Activated effector memory CD4-positive, alpha-beta T cell treated with anti-CD3 and anti-CD28 coated beads, Interleukin-2, amount 50 U/mL, for 16 hours (primary cell): ENCODE measurements around the gene ZFR2.
"Not testable (repeated sequence)": the region's sequence is repeated elsewhere in the genome, so short reads cannot be mapped to it uniquely, and the experiment has no call there.

ENCODE experiments used
- DNase-seq: peaks from one replicate; pipeline ENCODE4 v3.0.0-alpha.2; 2020

Gene ZFR2

GRCh38 chr19:3836887-3837286 lies 32.0 kb downstream of the ZFR2 start:
- no peak for DNase-seq

DNA sequence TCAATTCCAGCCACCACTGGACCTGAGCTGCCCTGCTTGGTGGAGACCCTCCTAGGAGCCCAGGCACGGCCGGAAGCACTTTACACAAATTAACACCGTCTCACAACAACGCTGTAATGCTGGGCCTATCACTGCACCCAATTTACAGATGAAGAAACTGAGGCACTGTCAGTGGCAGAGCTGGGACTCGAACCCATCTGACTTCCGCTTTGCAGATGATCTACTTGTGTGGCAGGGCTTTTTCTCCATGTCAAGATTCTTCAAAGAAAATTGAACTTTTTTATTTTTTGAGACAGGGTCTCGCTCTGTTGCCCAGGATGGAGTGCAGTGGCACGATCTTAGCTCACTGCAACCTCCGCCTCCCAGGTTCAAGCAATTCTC lies 33.8 kb downstream of the ZFR2 start:
- DNase-seq = no peak

DNA sequence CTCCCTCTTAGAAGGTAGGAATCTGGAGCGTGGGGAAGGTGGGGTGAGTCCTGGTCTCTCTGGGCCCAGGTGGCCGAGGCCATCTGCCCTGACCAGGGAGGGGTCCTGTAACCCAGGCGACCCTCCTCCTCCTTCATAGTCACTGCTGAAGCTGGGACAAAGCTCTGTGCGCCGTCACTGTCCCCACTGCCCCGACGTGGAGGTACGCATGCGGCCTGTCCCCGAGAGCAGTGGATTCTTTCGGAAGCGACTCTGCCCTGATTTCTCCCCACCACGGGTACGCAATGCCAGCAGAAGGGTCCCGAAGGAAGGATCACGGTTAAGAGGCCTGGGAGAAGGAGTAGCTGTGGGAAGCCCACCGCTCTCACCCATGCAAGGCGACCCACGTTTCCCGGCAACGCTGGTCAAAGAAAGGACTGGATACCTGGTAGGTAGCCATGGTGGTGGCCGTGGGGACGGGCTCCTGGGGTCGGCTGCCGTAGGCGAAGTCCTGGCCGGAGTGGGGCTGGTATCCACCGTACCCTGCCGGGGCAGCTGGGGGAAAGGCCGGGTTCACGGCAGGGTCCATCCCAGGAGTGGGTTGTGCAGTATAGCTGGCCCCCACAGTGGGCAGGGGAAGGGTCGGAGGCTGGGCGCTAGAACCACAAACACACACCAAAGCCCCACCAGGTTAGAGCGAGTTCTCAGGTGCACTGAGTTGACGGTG lies 34.3 kb downstream of the ZFR2 start:
- no peak for DNase-seq

GRCh38 chr19:3833578-3834348 lies 35.1 kb downstream of the ZFR2 start:
- no peak for DNase-seq

DNA sequence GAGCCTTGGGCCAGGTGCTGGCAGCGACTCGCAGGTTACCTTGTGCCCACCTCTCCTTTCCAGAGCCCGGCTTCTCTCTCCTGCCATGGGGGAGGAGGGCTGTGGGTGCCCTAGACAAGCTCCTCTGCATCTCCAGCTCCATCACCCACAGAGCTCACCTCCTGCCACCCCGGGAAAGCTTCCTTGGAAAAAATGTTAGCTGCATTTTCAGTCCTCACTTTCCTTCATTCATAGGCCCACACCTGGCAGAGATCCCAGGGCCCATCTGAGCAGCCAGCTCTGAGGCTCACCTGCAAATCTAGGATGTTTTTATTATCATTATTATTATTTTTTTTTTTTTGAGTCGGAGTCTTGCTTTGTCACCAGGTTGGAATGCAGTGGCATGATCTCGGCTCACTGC lies 36.8 kb downstream of the ZFR2 start:
- DNase-seq = no peak

DNA sequence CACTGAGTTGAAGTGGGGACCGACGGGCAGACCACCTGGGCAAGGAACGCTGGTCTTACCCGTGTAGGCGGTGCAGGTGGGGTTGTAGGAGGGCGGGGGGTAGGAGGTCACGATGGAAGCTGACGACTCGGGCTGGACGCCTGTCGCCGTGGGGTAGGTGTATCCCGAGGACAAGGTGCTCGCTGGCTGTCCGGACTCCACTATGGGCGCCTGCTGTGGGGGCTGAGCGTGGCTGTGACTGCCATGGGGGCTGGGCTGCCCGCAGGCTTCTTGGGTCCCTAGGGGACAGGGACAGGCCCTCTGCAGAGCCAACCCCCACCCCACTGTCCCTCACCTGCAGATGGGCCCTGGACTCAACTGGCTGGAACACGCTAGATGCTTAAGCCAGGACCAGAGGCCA lies 37.2 kb downstream of the ZFR2 start:
- peak; percentile 60 for DNase-seq

- DNase-seq = no peak
Observed at GRCh38 chr19:3830621-3831589, 37.9 kb downstream of the ZFR2 start.

DNA sequence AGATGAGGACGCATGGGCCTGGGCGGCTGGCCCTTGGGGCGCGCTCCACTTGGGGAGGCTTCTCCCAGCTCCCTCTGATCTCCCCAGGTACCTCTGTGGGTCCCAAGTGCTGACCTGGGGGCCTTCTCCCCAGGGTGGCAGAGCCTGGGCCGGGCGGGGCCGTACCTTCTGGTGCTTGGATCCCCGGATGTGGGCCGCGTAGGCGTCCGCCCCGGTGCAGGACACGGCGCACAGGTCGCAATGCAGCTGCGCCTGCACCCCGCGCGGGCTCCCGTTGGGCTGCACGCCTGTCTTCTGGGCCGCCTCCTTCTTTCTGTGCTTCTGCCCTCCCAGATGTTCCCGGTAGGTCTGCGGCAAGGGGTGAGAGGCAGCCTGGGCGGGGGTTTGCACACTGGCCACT lies 41.5 kb downstream of the ZFR2 start:
- no peak for DNase-seq

DNA sequence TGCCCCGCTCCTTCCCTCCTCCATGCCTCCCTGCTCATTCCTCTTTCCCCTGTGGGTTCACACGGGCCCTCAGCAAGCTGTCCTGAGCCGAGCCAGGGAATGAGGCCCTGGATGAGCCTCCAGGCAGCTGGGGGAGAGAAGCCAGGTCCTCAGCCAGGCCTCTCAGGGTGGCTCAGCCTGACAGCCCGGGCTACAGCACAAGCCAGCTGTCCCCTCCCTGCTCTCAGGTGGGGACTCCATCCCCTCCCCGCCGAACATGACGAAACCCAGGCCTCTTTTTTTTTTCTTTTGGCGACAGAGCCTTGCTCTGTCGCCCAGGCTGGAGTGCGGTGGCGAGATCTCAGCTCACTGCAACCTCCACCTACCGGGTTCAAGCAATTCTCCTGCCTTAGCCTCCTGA lies 42.7 kb downstream of the ZFR2 start:
- DNase-seq = no peak

DNA sequence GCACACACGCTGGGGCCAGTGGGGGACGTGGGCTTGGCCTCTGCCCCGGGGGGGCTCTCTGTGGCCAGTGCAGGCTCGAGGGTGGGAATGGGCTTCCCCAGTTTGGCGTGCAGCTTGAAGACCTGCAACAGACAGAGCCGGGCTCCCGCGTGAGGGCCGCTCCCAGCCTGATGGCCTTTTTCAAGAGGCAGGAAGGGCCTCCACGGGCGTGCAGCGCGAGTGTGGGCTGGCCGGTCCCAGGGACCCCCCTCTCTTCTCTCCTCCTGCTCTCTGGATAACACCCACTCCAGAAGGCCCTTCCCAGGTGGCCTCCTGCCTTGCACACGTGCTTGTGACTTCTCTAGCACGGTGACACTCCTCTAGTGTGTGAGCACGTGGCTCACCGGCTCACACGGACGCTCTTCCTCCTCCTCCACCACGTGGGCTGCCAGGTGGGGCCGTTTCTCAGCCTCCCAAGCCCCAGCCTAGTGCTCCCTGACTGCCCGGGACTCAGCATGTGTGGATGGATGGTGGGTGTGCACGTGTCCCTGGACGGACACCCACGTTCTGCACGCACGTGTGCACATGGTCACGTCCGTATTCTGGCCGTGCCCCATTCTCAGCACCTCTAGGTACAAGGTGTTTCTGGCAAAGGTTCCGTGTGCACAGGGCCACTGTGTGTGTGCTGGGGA lies 43.4 kb downstream of the ZFR2 start:
- DNase-seq = no peak

GRCh38 chr19:3823350-3823713 lies 45.5 kb downstream of the ZFR2 start:
- no peak for DNase-seq

GRCh38 chr19:3822683-3823349 lies 46.0 kb downstream of the ZFR2 start:
- DNase-seq = peak; percentile 62

GRCh38 chr19:3821857-3822364 lies 46.9 kb downstream of the ZFR2 start:
- DNase-seq = peak; percentile 95

- DNase-seq = no peak
Observed at GRCh38 chr19:3821156-3821555, 47.7 kb downstream of the ZFR2 start.

- DNase-seq = no peak
Observed at GRCh38 chr19:3819989-3820388, 48.8 kb downstream of the ZFR2 start.

DNA sequence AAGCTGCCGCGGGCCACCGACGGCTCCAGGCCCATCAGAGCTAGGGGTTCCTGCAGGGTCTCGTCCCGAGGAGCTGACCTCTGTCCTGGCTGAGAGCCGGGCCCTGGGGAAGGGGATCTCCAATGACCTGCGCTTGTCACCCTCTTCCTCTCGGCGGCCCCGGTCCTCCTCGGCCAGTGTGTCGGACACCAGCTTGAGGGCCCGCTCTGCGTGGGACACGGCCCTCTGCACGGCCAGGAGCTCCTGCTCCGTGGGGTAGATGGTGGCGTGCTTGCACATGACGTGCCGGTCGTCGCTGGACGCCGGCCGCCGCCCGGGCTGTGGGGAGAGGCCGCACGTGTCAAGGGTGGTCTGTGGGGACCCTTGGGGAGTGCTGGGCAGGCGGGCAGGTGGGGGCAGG lies 49.9 kb downstream of the ZFR2 start:
- DNase-seq = no peak

- no peak for DNase-seq
Observed at GRCh38 chr19:3818466-3818865, 50.4 kb downstream of the ZFR2 start.

DNA sequence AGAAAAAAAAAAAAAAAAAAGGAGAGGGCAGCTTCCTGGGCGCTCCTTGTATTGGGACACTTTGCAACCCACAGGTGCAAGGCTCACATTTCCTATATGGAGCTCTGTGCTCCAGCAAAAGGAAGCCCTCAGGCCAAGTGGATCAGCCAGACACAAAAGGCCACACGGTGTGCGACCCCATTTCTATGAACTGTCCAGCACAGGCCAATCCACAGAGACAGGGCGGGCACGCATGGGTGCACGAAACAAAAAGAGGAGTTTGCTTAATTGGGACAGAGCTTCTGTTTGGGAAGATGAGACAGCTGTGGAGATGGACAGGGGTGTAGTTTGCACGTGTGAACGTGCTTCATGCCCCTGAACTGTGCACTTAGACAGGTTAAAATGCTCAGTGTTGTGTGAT lies 51.1 kb downstream of the ZFR2 start:
- no peak for DNase-seq

- no peak for DNase-seq
Observed at GRCh38 chr19:3816566-3817218, 52.1 kb downstream of the ZFR2 start.

- not testable (repeated sequence) for DNase-seq
Observed at GRCh38 chr19:3816148-3816547, 52.7 kb downstream of the ZFR2 start.

- no peak for DNase-seq
Observed at GRCh38 chr19:3814648-3815047, 54.2 kb downstream of the ZFR2 start.
